Heart right ventricle (tissue), 16 donors: Measurements from ENCODE around the gene RGS19. TPM values are rescaled to one million over a fixed set of nuclear protein-coding genes. Genes with fewer than 3 reads are reported as not detected.
A peak's percentile ranks its signal among the peaks of the same experiment; 100 is the strongest.

Source experiments
- ATAC-seq, 8 donors: fragments of 200-7000 bp; cut with Tn5 transposase; one replicate each; pipeline ENCODE4 v1.9.1; 2020; ENCODE audit warnings: mild to moderate bottlenecking in 8 of 8, moderate library complexity in 8 of 8, moderate number of reproducible peaks in 1 of 8
- DNase-seq, 2 donors: peaks; one replicate each; pipeline ENCODE4 v3.0.0-alpha.2; 2020
- H3K27ac ChIP-seq, 10 donors: fragments of 200-600 bp; sonication (generic) in 2 of 10; one replicate each; pipeline versions ENCODE4 v1.5.0 to v1.8.0; 2020 to 2022; ENCODE audit warnings: mild to moderate bottlenecking in 3 of 10
- H3K27me3 ChIP-seq, 7 donors: fragments of 200-600 bp; one replicate each; pipeline ENCODE4 v1.8.0; 2021 to 2022; ENCODE audit warnings: mild to moderate bottlenecking in 2 of 7
- H3K36me3 ChIP-seq, 9 donors: fragments of 200-600 bp; sonication (generic) in 1 of 9; one replicate each; pipeline versions ENCODE4 v1.5.0 to v1.8.0; 2020 to 2022; ENCODE audit warnings: mild to moderate bottlenecking in 2 of 9
- H3K4me1 ChIP-seq, 9 donors: fragments of 200-600 bp; sonication (generic) in 1 of 9; one replicate each; pipeline versions ENCODE4 v1.5.0 to v1.8.0; 2020 to 2022; ENCODE audit warnings: mild to moderate bottlenecking in 4 of 9
- H3K4me3 ChIP-seq, 10 donors: fragments of 200-600 bp; sonication (generic) in 2 of 10; one replicate each; pipeline versions ENCODE4 v1.5.0 to v1.8.0; 2020 to 2022; ENCODE audit warnings: mild to moderate bottlenecking in 7 of 10, moderate library complexity in 2 of 10
- H3K9me3 ChIP-seq, 11 donors: fragments of 200-600 bp in 10 of 11; sonication (generic) in 2 of 11; one replicate each; pipeline versions ENCODE4 v1.5.0 to v1.8.0; 2013 to 2022; ENCODE audit warnings: mild to moderate bottlenecking in 2 of 11, control low read depth in 1 of 11, moderate library complexity in 1 of 11
- WGBS, 2 donors: extraction: QIAGEN DNeasy Blood & Tissue Kit; methylation state at CpG; one replicate each; pipeline ENCODE4 v1.1.7; 2013; ENCODE audit warnings: inconsistent platforms in 1 of 2; 5-methylcytosine and 5-hydroxymethylcytosine counted together
- intact Hi-C, 10 donors: fragments of 100-400 bp; cut with DNase I; formaldehyde crosslinking; loops; one replicate each; pipeline versions ENCODE4 v1.11.1 to v1.14.2; 2022
- polyA plus RNA-seq, 2 donors: library from polyadenylated mRNA; stranded (reverse); fragments of 200-250 nt; gene quantifications; one replicate each; pipeline ENCODE4 v1.2.3, GENCODE V29; 2013
- total RNA-seq, 10 donors: library from RNA; stranded (reverse); fragmentation: NEBNext Ultra II Directional in 3 of 10; extraction: Animal tissue kit (Norgen Biotek cat#: 25700) in 3 of 10; gene quantifications; one replicate each; pipeline versions ENCODE4 v1.2.1 to v1.2.4, GENCODE V29; 2021 to 2023
- TF ChIP-seq, protein P1 (sequence below), 9 donors: fragments of 200-600 bp; sonication (generic) in 2 of 9; IDR thresholded peaks; one replicate each; pipeline versions ENCODE4 v1.5.0 to v1.8.0; 2021 to 2022; ENCODE audit warnings: antibody characterized with exemption in 9 of 9, mild to moderate bottlenecking in 5 of 9, moderate library complexity in 1 of 9
- donor health status: Arrhythmogenic right ventricular cardiomyopathy.
- donor health status: ischemic (EF 13 %, LVEDD 7.1; RV severe dilation, severe dysfunction).
- donor health status: healthy with polysubstance abuse.
- donor health status: DM: no; HTN: yes; CAD: no.
- donor health status: DM: no; HTN: no; CAD: no.
- donor health status: ischemic (EF 25% LVEDD 6.9; RV normal size, moderate dysfunction).
- donor health status: ischemic (EF 25% LVEDD 5.7; RV mildly dilated, moderate dysfunction).
- donor health status: healthy.
- donor health status: DM: yes; HTN: yes; CAD: no.
- donor health status: Ischemic cardiomyopathy.
- donor health status: ischemic (EF 35%, LVEDD 5.7; RV mildly dilated, moderate dysfunction).
- donor health status: nonischemic (EF 11% LVEDD 7.7; RV severe dilation, severe dysfunction).
- donor health status: DM: yes; HTN: yes; CAD: no.
- donor health status: PGD.
- donor health status: ischemic (EF 29% LVEDD 5.4; RV normal size, mild dysfunction).
- donor health status: nonischemic (EF 23%, LVEDD 6.1; RV moderate dilation, normal function).

The RGS19 gene
- total and polyA plus RNA-seq, 12 donors: 1.8 to 13.1 (median 4.0) TPM

GRCh38 chr20:64033981-64034493, 45.3 kb downstream of the RGS19 start:
- peak; percentile 10 to 59 (median 40) for ATAC-seq
- peaks cover 3 to 36% (median 22%) of the 10 kb centered on the region in 9 donors for H3K4me1 ChIP-seq
- H3K9me3 ChIP-seq: no peaks in the 10 kb centered on the region
- H3K27ac ChIP-seq: peak overlapping the region in 2 of 10 donors; percentile 9 to 44
- TF ChIP-seq, protein P1, sequence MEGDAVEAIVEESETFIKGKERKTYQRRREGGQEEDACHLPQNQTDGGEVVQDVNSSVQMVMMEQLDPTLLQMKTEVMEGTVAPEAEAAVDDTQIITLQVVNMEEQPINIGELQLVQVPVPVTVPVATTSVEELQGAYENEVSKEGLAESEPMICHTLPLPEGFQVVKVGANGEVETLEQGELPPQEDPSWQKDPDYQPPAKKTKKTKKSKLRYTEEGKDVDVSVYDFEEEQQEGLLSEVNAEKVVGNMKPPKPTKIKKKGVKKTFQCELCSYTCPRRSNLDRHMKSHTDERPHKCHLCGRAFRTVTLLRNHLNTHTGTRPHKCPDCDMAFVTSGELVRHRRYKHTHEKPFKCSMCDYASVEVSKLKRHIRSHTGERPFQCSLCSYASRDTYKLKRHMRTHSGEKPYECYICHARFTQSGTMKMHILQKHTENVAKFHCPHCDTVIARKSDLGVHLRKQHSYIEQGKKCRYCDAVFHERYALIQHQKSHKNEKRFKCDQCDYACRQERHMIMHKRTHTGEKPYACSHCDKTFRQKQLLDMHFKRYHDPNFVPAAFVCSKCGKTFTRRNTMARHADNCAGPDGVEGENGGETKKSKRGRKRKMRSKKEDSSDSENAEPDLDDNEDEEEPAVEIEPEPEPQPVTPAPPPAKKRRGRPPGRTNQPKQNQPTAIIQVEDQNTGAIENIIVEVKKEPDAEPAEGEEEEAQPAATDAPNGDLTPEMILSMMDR (IDR thresholded peaks at IDR 0.05): no peak
- no peak overlapping the region for H3K4me3 ChIP-seq
- DNase-seq: no peak
- intact Hi-C loops: loop anchor here in 3 of 10 donors (10.0 kb wide), 2 partner anchors 49 to 91 kb away; partner anchors contain the start of gene PRPF6 (in 3 of the 3)
- peaks cover 0 to 63% (median 38%) of the 10 kb centered on the region in 9 donors for H3K36me3 ChIP-seq
- H3K27me3 ChIP-seq: peaks cover 0 to 33% (median 25%) of the 10 kb centered on the region in 7 donors
- WGBS, 2 donors: 61 to 75% methylated on average over 11 of the region's 11 CpGs

GRCh38 chr20:64032706-64033624, 46.4 kb downstream of the RGS19 start:
- H3K9me3 ChIP-seq: no peaks in the 10 kb centered on the region
- WGBS, 2 donors: 90 to 91% methylated on average over 30 to 31 of the region's 31 CpGs
- H3K27me3 ChIP-seq: peaks cover 0 to 22% (median 15%) of the 10 kb centered on the region in 7 donors
- ATAC-seq (no peak), DNase-seq (no peak)
- TF ChIP-seq, protein P1 (IDR thresholded peaks at IDR 0.05): no peak
- peaks cover 3 to 25% (median 12%) of the 10 kb centered on the region in 9 donors for H3K4me1 ChIP-seq
- H3K27ac ChIP-seq: no peak overlapping the region
- peaks cover 0 to 74% (median 45%) of the 10 kb centered on the region in 9 donors for H3K36me3 ChIP-seq
- intact Hi-C loops: loop anchor here in 3 of 10 donors (10.0 kb wide), 2 partner anchors 48 to 92 kb away; partner anchors contain the start of gene PRPF6 (in 3 of the 3)
- no peak overlapping the region for H3K4me3 ChIP-seq

DNA sequence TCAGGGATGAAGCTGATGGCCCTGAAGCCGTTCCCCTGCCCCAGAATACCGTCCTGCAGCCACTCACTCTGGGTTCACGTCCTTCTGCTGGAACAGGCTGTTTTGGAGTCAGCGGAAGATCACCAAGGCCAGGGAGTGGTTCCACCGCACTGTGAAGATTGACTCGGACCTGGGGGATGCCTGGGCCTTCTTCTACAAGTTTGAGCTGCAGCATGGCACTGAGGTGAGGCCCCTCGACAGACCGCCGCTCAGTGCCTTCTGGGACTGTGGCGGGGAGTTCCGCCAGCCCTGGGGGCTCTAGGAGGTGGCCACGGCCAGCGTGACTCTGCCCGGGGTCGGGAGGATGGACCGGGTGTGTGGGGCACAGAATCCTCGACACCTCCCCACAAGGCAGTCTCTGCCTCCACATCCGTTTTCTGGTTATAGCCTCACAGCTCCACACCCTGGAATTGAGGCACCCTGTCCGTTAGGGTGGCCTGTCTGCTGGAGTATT, 47.5 kb downstream of the RGS19 start:
- WGBS, 2 donors: 92 to 94% methylated on average over 19 of the region's 19 CpGs
- H3K36me3 ChIP-seq: peaks cover 0 to 85% (median 56%) of the 10 kb centered on the region in 9 donors
- no peak for ATAC-seq
- H3K27me3 ChIP-seq: peaks cover 0 to 11% (median 4%) of the 10 kb centered on the region in 7 donors
- peaks cover 0 to 17% (median 4%) of the 10 kb centered on the region in 9 donors for H3K4me1 ChIP-seq
- intact Hi-C loops: loop anchor here in 3 of 10 donors (10.0 kb wide), 2 partner anchors 47 to 93 kb away; partner anchors contain the start of gene PRPF6 (in 3 of the 3)
- H3K9me3 ChIP-seq: no peaks in the 10 kb centered on the region
- no peak overlapping the region for H3K4me3 ChIP-seq
- no peak overlapping the region for H3K27ac ChIP-seq
- TF ChIP-seq, protein P1 (IDR thresholded peaks at IDR 0.05): no peak
- DNase-seq: no peak
